GM12878 (cell line): ENCODE results near the gene HDAC8. TPM values are rescaled to one million over a fixed set of nuclear protein-coding genes. Genes with fewer than 3 reads are reported as not detected.

ENCODE experiments used
- ATAC-seq: fragments of 200-7000 bp; cut with Tn5 transposase; 3 replicates; pipeline ENCODE4 v1.9.1; 2020; ENCODE audit warnings: mild to moderate bottlenecking, moderate library complexity
- BruUV-seq: library from RNA; stranded (reverse); fragments of 400-500 nt; replicated peaks from 2 replicates; lab custom pipeline; 2021; lab: Mats Ljungman, UMichigan
- CTCF ChIA-PET: fragments of 300-600 bp; sonication (Branson Sonifier 250); formaldehyde crosslinking; extraction: SDS; loops from one replicate; lab custom pipeline; 2021; ENCODE audit warnings: inconsistent platforms; lab: Yijun Ruan, JAX
- POLR2A ChIA-PET: fragments of 350-600 bp; formaldehyde crosslinking; extraction: SDS; loops from one replicate; lab custom pipeline; 2021; ENCODE audit warnings: inconsistent platforms; lab: Charles Lee
- RAD21 ChIA-PET: fragments of 300-600 bp; sonication (Branson Sonifier 250); formaldehyde crosslinking; loops from one replicate; lab custom pipeline; 2023; ENCODE audit warnings: antibody characterized with exemption; ENCODE audit not compliant: unreplicated experiment; lab: Charles Lee
- SMC1A ChIA-PET: fragments of 300-600 bp; sonication (Branson Sonifier 250); formaldehyde crosslinking; loops from one replicate; lab custom pipeline; 2023; ENCODE audit not compliant: unreplicated experiment, uncharacterized antibody; lab: Charles Lee
- DNase-seq: peaks from one replicate; pipeline ENCODE4 v3.0.0-alpha.2; 2011; ENCODE audit warnings: low read depth, low spot score
- FAIRE-seq: peaks from 3 replicates; lab custom pipeline; 2011; peaks lifted over from hg19 to GRCh38; lab: Jason Lieb, UNC
- H2AFZ ChIP-seq: 2 replicates; pipeline ENCODE4 v1.6.0; 2011; ENCODE audit warnings: low read depth, low read length, control low read depth; ENCODE audit not compliant: control insufficient read depth
- H3K27ac ChIP-seq: 2 replicates; pipeline ENCODE4 v1.5.1; 2011; ENCODE audit warnings: control low read depth; ENCODE audit not compliant: control insufficient read depth, insufficient read depth
- H3K27me3 ChIP-seq, 2 experiments: replicated peaks in 1 of 2; 2 replicates each; pipeline versions ENCODE4 v1.6.0 to v1.6.1; 2011; ENCODE audit warnings: low read length in 1 of 2; ENCODE audit not compliant: control insufficient read depth in 2 of 2, insufficient read depth in 2 of 2
- H3K36me3 ChIP-seq, 2 experiments: 2 replicates each; pipeline ENCODE4 v1.5.1; 2011; ENCODE audit warnings: low read length in 1 of 2; ENCODE audit not compliant: control insufficient read depth in 2 of 2, insufficient read depth in 2 of 2
- H3K4me1 ChIP-seq: 2 replicates; pipeline ENCODE4 v1.6.1; 2011; ENCODE audit warnings: mild to moderate bottlenecking, low read length, moderate library complexity, mixed read lengths; ENCODE audit not compliant: control insufficient read depth, insufficient read depth
- H3K4me2 ChIP-seq: 2 replicates; pipeline ENCODE4 v1.6.0; 2011; ENCODE audit warnings: control low read depth; ENCODE audit not compliant: control insufficient read depth, insufficient read depth
- H3K4me3 ChIP-seq: fragments of 200-600 bp; sonication (generic); 2 replicates; pipeline ENCODE4 v1.5.1; 2016
- H3K79me2 ChIP-seq: 2 replicates; pipeline ENCODE4 v1.6.0; 2011; ENCODE audit warnings: low read length; ENCODE audit not compliant: control insufficient read depth, insufficient read depth
- H3K9ac ChIP-seq: 2 replicates; pipeline ENCODE4 v1.8.0; 2011; ENCODE audit warnings: low read length, control low read depth, mixed read lengths; ENCODE audit not compliant: control insufficient read depth, insufficient read depth
- H3K9me3 ChIP-seq: replicated peaks from 3 replicates; pipeline ENCODE4 v1.5.1; 2011; ENCODE audit warnings: mild to moderate bottlenecking, low read length; ENCODE audit not compliant: control insufficient read depth, insufficient read depth
- H4K20me1 ChIP-seq: 2 replicates; pipeline ENCODE4 v1.6.0; 2011; ENCODE audit not compliant: control insufficient read depth, insufficient read depth
- BACH1 ChIP-seq: fragments of 450-650 bp; IDR thresholded peaks from 2 replicates; pipeline ENCODE4 v1.6.1; 2017; ENCODE audit warnings: mild to moderate bottlenecking, borderline replicate concordance
- ESRRA ChIP-seq: IDR thresholded peaks from 2 replicates; pipeline ENCODE4 v1.6.1; 2012; ENCODE audit warnings: mild to moderate bottlenecking, low read length, improper control_type of control experiment
- KAT2A ChIP-seq: conservative IDR thresholded peaks from 2 replicates; pipeline ENCODE4 v1.6.1; 2011; ENCODE audit warnings: low read depth, low read length; ENCODE audit not compliant: control insufficient read depth
- LARP7 ChIP-seq: fragments of 450-650 bp; IDR thresholded peaks from 2 replicates; pipeline ENCODE4 v1.6.1; 2017; ENCODE audit warnings: mild to moderate bottlenecking
- MEF2A ChIP-seq: IDR thresholded peaks from 2 replicates; pipeline ENCODE4 v1.6.1; 2011; ENCODE audit warnings: low read depth, mild to moderate bottlenecking, low read length, moderate library complexity; ENCODE audit not compliant: insufficient read depth
- MTA2 ChIP-seq: fragments of 450-650 bp; IDR thresholded peaks from 2 replicates; pipeline ENCODE4 v1.6.1; 2016; ENCODE audit warnings: low read depth, mild to moderate bottlenecking, moderate library complexity
- NFIC ChIP-seq: IDR thresholded peaks from 2 replicates; pipeline ENCODE4 v1.6.1; 2012; ENCODE audit warnings: low read depth, mild to moderate bottlenecking, inconsistent platforms, low read length, moderate library complexity
- NR2C2 ChIP-seq: IDR thresholded peaks from 2 replicates; pipeline ENCODE4 v1.6.1; 2011; ENCODE audit warnings: borderline replicate concordance, low read depth; ENCODE audit not compliant: control insufficient read depth, insufficient read length
- NR2F1 ChIP-seq: fragments of 450-650 bp; conservative IDR thresholded peaks from 2 replicates; pipeline ENCODE4 v1.6.1; 2017; ENCODE audit warnings: mild to moderate bottlenecking
- PKNOX1 ChIP-seq: fragments of 450-650 bp; IDR thresholded peaks from 2 replicates; pipeline ENCODE4 v1.6.1; 2016; ENCODE audit warnings: mild to moderate bottlenecking
- SMAD1 ChIP-seq: fragments of 450-650 bp; IDR thresholded peaks from 2 replicates; pipeline ENCODE4 v1.6.1; 2018; ENCODE audit warnings: mild to moderate bottlenecking, low read depth; ENCODE audit not compliant: partially characterized antibody
- TAF1 ChIP-seq: IDR thresholded peaks from 2 replicates; pipeline ENCODE4 v1.6.1; 2011; ENCODE audit warnings: mild to moderate bottlenecking, low read depth, low read length, borderline replicate concordance
- USF1 ChIP-seq: IDR thresholded peaks from 2 replicates; pipeline ENCODE4 v1.6.1; 2011; ENCODE audit warnings: borderline replicate concordance, low read depth, mild to moderate bottlenecking, moderate library complexity, mixed read lengths, low read length; ENCODE audit not compliant: insufficient read depth; ENCODE audit errors: extremely low read length
- ZNF592 ChIP-seq: fragments of 450-650 bp; IDR thresholded peaks from 2 replicates; pipeline ENCODE4 v1.6.1; 2017; ENCODE audit warnings: mild to moderate bottlenecking, moderate library complexity
- ZNF622 ChIP-seq: fragments of 450-650 bp; IDR thresholded peaks from 2 replicates; pipeline ENCODE4 v1.6.1; 2017; ENCODE audit warnings: mild to moderate bottlenecking, inconsistent platforms
- WGBS: methylation state at CpG from one replicate; pipeline ENCODE4 v1.1.6; 2016; ENCODE audit warnings: low lambda C conversion rate; ENCODE audit not compliant: insufficient replicate concordance, insufficient coverage; ENCODE audit errors: missing lambda C conversion rate; 5-methylcytosine and 5-hydroxymethylcytosine counted together
- in situ Hi-C: fragments of 300-500 bp; cut with MboI; formaldehyde crosslinking; loops from 9 replicates; pipeline ENCODE4 v1.14.3; 2018; ENCODE audit warnings: mixed read lengths
- intact Hi-C: fragments of 100-400 bp; cut with micrococcal nuclease; formaldehyde crosslinking; loops from one replicate; pipeline ENCODE4 v1.14.2; 2022; ENCODE audit not compliant: unreplicated experiment
- polyA plus RNA-seq, 11 experiments: library from polyadenylated mRNA; depleted of rRNA in 4 of 11; unstranded in 6 of 11; stranded (reverse) in 5 of 11; fragments of >200 nt; fragmentation: Nextera tagmentation in 4 of 11; fragmentation: Illumina TruSeq in 1 of 11; extraction: Ambion mirVana in 4 of 11; extraction: Trizol in 1 of 11; gene quantifications; 1 replicate in 1 of 11; 2 replicates in 10 of 11; pipeline versions ENCODE4 v1.2.1 to v1.2.3, GENCODE V29; 2011 to 2016; ENCODE audit warnings: inconsistent platforms in 2 of 11, missing spikeins in 2 of 11, low read depth in 1 of 11
- total RNA-seq, 4 experiments: library from RNA; depleted of rRNA in 3 of 4; stranded (reverse); fragments of >200 nt in 3 of 4; fragmentation: Illumina TruSeq in 1 of 4; extraction: Trizol in 1 of 4; gene quantifications; 2 replicates each; pipeline versions ENCODE4 v1.2.1 to v1.2.3, GENCODE V29; 2013 to 2021

HDAC8 gene
- total and polyA plus RNA-seq, 10 of the 15 experiments (the other 5 are each of a cell fraction or from before 2014, with no cell fraction given), result 18.1 to 34.7 (median 29.1) TPM

GRCh38 chrX:72312311-72312940 lies 260.2 kb downstream of the HDAC8 start:
- ChIA-PET SMC1A (no interaction called here), RAD21 (no interaction called here), POLR2A (no interaction called here), CTCF (no interaction called here)
- 52% methylated on average over 14 of the region's 14 CpGs for WGBS
- Histone ChIP-seq H2AFZ (no peak overlapping the region), H3K27ac (no peak overlapping the region), H3K4me3 (no peak overlapping the region), H3K4me2 (no peak overlapping the region), H3K36me3 (no peaks in the 10 kb centered on the region), H3K79me2 (no peaks in the 10 kb centered on the region), H3K4me1 (no peaks in the 10 kb centered on the region), H3K9me3 (no peaks in the 10 kb centered on the region; the same call in 2 of the 3 replicates), H3K27me3 (peaks cover 4 to 9% of the 10 kb centered on the region in 2 experiments), H4K20me1 (peaks cover 3% of the 10 kb centered on the region; the same call in 1 of the 2 replicates), H3K9ac (no peak overlapping the region)
- intact Hi-C loops, result no loop called here
- BruUV-seq, result no TSS peak
- no peak for TF ChIP-seq SMAD1
- no peak for TF ChIP-seq KAT2A
- no peak for TF ChIP-seq PKNOX1
- no peak for TF ChIP-seq ZNF592
- TF ChIP-seq BACH1, result no peak
- no peak for TF ChIP-seq NFIC
- no peak for TF ChIP-seq USF1
- no peak for TF ChIP-seq MTA2
- TF ChIP-seq ZNF622, result no peak
- TF ChIP-seq ESRRA, result no peak
- TF ChIP-seq TAF1, result no peak
- no peak for TF ChIP-seq NR2C2
- no peak for TF ChIP-seq MEF2A
- TF ChIP-seq LARP7, result no peak
- no peak for TF ChIP-seq NR2F1
- ATAC-seq (no peak), FAIRE-seq (no peak), DNase-seq (no peak)
- in situ Hi-C loops, result no loop called here
